ENCODE data around the gene GRIK3. TPM values are rescaled to one million over a fixed set of nuclear protein-coding genes. Genes with fewer than 3 reads are reported as not detected.

Gene GRIK3
- total RNA-seq, 1 donor from 2014 or later, result 0.27 TPM

DNA sequence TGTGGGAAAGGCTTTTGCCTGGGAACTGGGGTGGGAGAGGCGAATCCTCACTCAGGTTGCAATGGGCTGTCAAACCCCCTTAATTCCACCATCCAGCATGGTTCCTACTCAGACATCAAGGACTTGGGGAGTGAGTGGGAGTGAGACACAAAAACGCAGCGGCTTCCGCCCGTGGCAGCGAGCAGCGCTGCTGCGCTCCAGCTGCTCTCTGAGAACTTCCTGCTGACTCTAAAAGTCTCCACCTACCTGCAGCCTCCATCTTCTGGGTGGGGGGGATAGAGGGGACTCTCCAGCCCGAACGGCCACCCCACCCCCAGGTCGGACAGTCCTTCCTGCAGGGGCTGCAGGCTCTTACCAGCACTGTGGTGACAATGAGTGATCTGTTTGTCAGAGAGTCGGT, 184.4 kb downstream of the GRIK3 start:
- DNase-seq, result no peak
- no peak for ATAC-seq
- H3K4me1 ChIP-seq, result no peaks in the 10 kb centered on the region
- H3K4me3 ChIP-seq, result no peak overlapping the region
- no peak overlapping the region for H3K27ac ChIP-seq
- peaks cover 36% of the 10 kb centered on the region for H3K27me3 ChIP-seq (ENCODE audit: low read depth)
- H3K36me3 ChIP-seq, result no peaks in the 10 kb centered on the region
- intact Hi-C loops (cut with DNase I), result no loop called here
- TF ChIP-seq, protein P1, sequence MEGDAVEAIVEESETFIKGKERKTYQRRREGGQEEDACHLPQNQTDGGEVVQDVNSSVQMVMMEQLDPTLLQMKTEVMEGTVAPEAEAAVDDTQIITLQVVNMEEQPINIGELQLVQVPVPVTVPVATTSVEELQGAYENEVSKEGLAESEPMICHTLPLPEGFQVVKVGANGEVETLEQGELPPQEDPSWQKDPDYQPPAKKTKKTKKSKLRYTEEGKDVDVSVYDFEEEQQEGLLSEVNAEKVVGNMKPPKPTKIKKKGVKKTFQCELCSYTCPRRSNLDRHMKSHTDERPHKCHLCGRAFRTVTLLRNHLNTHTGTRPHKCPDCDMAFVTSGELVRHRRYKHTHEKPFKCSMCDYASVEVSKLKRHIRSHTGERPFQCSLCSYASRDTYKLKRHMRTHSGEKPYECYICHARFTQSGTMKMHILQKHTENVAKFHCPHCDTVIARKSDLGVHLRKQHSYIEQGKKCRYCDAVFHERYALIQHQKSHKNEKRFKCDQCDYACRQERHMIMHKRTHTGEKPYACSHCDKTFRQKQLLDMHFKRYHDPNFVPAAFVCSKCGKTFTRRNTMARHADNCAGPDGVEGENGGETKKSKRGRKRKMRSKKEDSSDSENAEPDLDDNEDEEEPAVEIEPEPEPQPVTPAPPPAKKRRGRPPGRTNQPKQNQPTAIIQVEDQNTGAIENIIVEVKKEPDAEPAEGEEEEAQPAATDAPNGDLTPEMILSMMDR (IDR thresholded peaks at IDR 0.05), result no peak
- no peaks in the 10 kb centered on the region for H3K9me3 ChIP-seq

DNA sequence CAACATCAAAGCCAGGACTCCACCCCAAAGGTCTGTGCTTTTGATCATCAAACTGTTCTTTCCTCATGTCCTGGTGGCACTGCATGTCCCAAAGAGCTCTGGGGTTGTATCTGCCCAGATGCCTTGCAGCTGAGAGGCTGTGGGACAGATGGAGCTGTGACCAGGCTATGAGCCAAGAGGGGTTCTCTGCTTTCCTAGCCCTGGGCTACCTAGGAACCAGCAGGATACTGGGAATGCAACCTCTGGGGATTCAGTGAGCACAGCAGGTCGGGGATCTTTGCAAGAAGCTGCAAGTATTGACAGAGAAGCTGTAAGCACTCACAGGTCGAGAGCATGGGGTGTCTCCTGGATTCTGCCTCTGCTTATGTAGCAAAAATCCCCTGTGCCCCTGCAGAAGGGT, 186.6 kb downstream of the GRIK3 start:
- ATAC-seq (no peak), DNase-seq (no peak)
- intact Hi-C loops (cut with DNase I), result no loop called here
- Histone ChIP-seq H3K27ac (no peak overlapping the region), H3K27me3 (ENCODE audit: low read depth) (peaks cover 34% of the 10 kb centered on the region), H3K4me1 (no peaks in the 10 kb centered on the region), H3K4me3 (no peak overlapping the region), H3K36me3 (no peaks in the 10 kb centered on the region), H3K9me3 (no peaks in the 10 kb centered on the region)
- TF ChIP-seq, protein P1 (IDR thresholded peaks at IDR 0.05), result no peak

DNA sequence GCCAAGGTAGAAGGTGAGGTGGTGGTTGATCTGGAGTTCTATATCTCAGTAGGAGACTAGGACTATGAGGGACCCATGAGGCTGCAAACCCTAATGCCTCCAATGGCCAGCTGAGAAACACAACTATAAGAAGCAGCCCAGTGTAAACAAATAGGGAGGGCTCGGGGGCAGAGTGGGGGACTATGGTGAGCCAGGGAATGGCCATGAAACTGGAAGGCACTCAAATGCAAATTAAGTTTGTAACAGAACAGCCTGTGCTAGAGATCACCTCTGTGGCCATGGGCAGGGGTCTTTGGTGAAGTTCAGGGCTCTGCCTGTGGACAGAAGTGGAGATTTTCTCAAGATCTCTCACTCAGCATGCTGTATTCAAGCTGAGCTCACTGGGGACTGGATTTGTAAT, 187.1 kb downstream of the GRIK3 start:
- Histone ChIP-seq H3K27ac (no peak overlapping the region), H3K4me3 (no peak overlapping the region), H3K4me1 (no peaks in the 10 kb centered on the region), H3K9me3 (no peaks in the 10 kb centered on the region), H3K27me3 (ENCODE audit: low read depth) (peaks cover 31% of the 10 kb centered on the region), H3K36me3 (no peaks in the 10 kb centered on the region)
- DNase-seq (no peak), ATAC-seq (no peak)
- intact Hi-C loops (cut with DNase I), result no loop called here
- TF ChIP-seq, protein P1 (IDR thresholded peaks at IDR 0.05), result no peak

DNA sequence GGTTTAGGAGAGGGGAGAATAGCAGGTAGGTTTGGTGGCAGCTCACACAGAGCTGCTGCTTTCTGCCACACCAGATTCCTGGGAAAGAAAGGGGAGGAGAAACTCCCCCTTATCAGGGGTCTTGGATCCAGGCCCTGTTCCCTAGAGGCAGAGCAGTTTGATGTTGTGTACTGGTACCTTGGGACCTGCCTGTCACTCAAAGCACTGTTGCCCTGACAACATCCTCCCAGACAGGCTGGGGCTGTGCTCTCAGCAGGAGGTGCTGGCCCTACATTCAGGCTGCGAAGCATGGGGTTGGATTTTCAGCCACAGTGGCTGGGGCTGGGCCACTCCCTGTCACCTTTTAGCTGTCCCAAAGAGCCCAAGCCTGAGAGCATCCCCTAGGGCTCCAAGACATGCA, 188.0 kb downstream of the GRIK3 start:
- Histone ChIP-seq H3K27ac (no peak overlapping the region), H3K27me3 (ENCODE audit: low read depth) (peaks cover 27% of the 10 kb centered on the region), H3K4me3 (no peak overlapping the region), H3K36me3 (no peaks in the 10 kb centered on the region), H3K9me3 (no peaks in the 10 kb centered on the region), H3K4me1 (no peaks in the 10 kb centered on the region)
- no peak for ATAC-seq
- intact Hi-C loops (cut with DNase I), result no loop called here
- TF ChIP-seq, protein P1 (IDR thresholded peaks at IDR 0.05), result no peak
- no peak for DNase-seq

DNA sequence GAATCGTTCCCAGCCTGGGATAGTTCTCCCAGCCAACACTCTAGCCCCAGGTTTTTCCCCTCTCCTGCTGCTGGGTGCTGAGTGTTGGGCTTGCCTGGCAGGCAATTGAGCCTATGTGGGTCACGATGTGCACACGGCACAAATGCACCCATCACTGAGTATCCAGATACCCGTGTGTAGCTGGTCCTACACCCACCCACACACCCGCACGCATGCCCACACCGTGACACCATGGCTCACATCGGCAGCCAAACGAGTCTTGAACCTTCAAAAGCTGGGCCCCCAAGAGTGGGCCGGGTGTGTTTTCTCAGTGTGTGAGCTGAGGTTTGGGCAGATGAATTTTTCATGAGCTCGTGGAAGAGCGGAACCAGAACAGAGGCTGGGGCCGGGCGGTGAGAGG, 188.5 kb downstream of the GRIK3 start:
- Histone ChIP-seq H3K36me3 (no peaks in the 10 kb centered on the region), H3K27ac (no peak overlapping the region), H3K9me3 (no peaks in the 10 kb centered on the region), H3K4me1 (no peaks in the 10 kb centered on the region), H3K4me3 (no peak overlapping the region), H3K27me3 (ENCODE audit: low read depth) (peaks cover 22% of the 10 kb centered on the region)
- TF ChIP-seq, protein P1 (IDR thresholded peaks at IDR 0.05), result no peak
- intact Hi-C loops (cut with DNase I), result no loop called here
- ATAC-seq, result no peak
- no peak for DNase-seq

DNA sequence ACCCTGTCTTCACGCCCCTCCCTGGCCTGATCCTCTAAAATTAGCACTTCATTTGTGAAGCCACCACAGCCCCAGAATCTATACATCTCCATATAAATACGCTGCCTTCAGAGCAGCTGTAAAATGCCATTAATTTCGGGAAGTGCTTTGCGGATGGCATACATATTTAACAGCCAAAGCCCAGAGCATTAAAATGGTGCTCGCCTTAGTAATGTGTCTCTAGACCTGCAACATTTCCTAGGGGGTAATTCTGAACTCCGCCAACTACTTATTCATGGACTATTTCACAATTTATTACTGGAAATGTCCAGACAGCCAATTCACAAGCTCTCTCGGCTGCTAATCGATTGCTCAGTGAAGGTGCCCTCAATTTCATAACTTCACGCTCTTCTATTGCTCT, 189.4 kb downstream of the GRIK3 start:
- Histone ChIP-seq H3K9me3 (no peaks in the 10 kb centered on the region), H3K27ac (no peak overlapping the region), H3K4me3 (no peak overlapping the region), H3K27me3 (ENCODE audit: low read depth) (peaks cover 13% of the 10 kb centered on the region), H3K4me1 (no peaks in the 10 kb centered on the region), H3K36me3 (no peaks in the 10 kb centered on the region)
- ATAC-seq, result no peak
- intact Hi-C loops (cut with DNase I), result no loop called here
- DNase-seq, result no peak
- TF ChIP-seq, protein P1 (IDR thresholded peaks at IDR 0.05), result no peak

All from lower lobe of right lung (tissue), 2 donors.